Epithelial cell of proximal tubule (primary cell): ENCODE results near the gene GAREM1. TPM values are rescaled to one million over a fixed set of nuclear protein-coding genes. Genes with fewer than 3 reads are reported as not detected.
"Not testable (repeated sequence)": the region's sequence is repeated elsewhere in the genome, so short reads cannot be mapped to it uniquely, and the experiment has no call there.

Source experiments
- DNase-seq: peaks from one replicate; pipeline ENCODE4 v3.0.0-alpha.2; 2011; ENCODE audit warnings: low read depth
- H3K4me3 ChIP-seq: 2 replicates; pipeline ENCODE4 v1.5.1; 2011; ENCODE audit warnings: low read depth, mild to moderate bottlenecking, low read length
- CTCF ChIP-seq: conservative IDR thresholded peaks from 2 replicates; pipeline ENCODE4 v1.5.1; 2012; ENCODE audit warnings: low read depth, mild to moderate bottlenecking, low read length
- total RNA-seq: library from RNA; depleted of rRNA; stranded (reverse); fragments of >200 nt; gene quantifications from 2 replicates; pipeline ENCODE4 v1.2.3, GENCODE V29; 2015

GAREM1 gene
- total RNA-seq, 1 donor from 2014 or later: 3.1 TPM

DNA sequence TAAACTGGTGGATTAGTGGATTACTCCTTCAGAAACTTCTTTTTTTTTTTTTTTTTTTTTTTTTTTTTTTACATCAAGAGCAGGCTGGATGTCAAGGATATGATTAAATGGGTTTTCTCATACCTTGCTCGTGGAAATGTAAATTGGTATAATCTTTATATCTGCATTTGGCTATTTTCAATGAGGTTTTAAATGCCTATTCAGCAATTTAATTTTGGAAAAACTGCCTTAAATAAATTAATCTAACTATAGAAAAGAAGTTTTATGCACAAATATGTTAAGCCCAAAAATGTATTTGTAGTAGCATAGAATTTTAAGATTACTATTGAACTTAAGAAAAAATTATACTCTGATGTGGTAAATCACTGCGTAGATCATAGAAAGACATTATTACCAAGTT lies 11.4 kb upstream of the GAREM1 start:
- TF ChIP-seq CTCF: no peak
- H3K4me3 ChIP-seq: no peak overlapping the region
- no peak for DNase-seq

DNA sequence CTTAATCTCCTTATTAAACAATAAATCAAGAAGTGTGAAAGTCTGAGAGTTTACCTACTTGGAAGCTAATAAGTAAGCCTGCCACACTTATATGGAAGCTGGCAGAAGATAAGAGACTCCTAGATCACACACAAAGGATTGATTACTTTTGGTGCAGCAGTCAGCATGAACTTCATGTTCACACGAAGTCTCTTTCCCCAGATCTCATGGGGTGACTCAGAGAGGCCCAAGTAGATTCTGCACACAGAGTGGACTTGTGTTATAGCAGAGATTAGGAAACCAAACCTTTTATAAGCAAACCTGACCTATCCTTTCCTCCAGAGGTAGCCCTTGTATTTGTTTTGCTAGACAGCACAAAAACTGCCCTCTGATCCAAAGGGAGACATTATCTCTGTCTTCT lies 9.9 kb upstream of the GAREM1 start:
- H3K4me3 ChIP-seq: no peak overlapping the region
- no peak for TF ChIP-seq CTCF
- no peak for DNase-seq

GRCh38 chr18:32478807-32479206 lies 8.1 kb upstream of the GAREM1 start:
- no peak overlapping the region for H3K4me3 ChIP-seq
- no peak for TF ChIP-seq CTCF
- DNase-seq: no peak

DNA sequence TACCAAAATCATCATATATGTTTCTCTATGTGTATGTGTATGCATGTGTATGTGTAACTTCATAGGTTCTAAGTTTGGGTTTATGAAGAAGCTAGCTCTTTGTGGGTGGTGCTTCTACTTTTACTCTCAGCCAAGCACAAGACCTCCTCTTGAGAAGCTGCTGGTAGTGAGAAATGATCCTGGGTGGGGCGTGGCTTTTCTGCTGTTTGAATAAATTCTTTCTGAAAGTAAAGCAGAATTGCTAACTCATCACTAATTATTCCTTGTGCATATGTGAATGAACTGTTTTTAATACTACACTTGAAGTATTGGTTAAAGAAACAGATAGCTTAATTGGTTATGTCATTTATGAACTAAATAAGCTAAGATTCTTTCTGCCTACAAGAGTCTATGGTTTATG lies 7.6 kb upstream of the GAREM1 start:
- DNase-seq: no peak
- no peak overlapping the region for H3K4me3 ChIP-seq
- no peak for TF ChIP-seq CTCF

- TF ChIP-seq CTCF: no peak
- no peak for DNase-seq
Measured at GRCh38 chr18:32476106-32476505, 5.4 kb upstream of the GAREM1 start.

DNA sequence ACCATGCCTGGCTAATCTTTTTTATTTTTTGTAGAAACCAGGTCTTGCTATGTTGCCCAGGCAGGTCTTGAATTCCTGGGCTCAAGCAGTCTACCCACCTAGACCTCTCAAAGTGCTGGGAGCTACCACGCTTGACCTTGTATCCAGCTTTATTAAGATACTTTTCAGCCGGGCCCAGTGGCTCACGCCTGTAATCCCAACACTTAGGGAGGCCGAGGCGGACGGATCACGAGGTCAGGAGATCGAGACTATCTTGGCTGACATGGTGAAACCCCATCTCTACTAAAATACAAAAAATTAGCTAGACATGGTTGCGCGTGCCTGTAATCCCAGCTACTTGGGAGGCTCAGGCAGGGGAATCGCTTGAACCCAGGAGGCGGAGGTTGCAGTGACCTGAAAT lies 4.4 kb upstream of the GAREM1 start:
- DNase-seq, H3K4me3 ChIP-seq: not testable (repeated sequence)

More at GRCh38 chr18:32476106-32476505, 5.4 kb upstream of the GAREM1 start:
- H3K4me3 ChIP-seq: no peak overlapping the region

DNA sequence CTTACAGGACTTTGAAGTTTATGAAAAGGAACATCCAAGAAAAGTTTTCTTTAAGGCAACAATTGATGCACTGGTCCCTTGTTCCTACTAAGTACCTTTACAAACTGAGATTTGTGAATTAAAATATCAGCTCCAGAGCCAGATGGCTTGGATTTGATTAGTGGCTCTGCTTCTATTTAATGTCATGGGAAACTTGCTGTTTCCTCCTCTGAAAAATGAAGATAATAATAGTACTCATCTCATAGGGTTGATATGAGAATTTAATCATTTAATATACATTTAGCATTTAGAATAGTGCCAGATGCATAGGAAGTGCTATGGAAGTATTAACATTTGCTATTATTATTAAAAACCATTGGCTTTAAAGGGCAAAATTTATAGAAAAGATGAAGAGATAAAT lies 2.6 kb upstream of the GAREM1 start:
- no peak for TF ChIP-seq CTCF
- H3K4me3 ChIP-seq: no peak overlapping the region
- DNase-seq: no peak

DNA sequence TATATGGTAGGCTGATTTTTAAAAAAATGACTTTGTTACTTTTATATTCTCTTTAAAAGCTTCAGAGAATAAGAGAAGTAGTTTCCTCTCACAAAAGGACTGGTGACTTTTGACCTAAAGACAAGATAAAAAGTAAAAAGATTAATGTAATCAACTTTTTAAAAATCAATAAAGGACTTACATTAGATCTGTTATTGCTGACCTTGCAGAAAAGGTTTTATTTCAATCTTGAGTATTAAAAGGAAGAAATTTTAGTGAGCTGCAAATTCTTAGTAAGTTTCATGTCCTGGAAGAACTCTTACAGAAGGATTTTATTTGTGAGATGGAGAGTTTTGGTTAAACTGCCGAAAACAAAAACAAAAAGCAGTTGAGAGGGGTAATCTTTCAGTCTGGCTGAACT lies 2.2 kb upstream of the GAREM1 start:
- TF ChIP-seq CTCF: no peak
- no peak for DNase-seq

More for the DNA sequence above, 2.2 kb upstream of the GAREM1 start:
- H3K4me3 ChIP-seq: no peak overlapping the region
